Upper lobe of left lung (tissue), 6 donors: ENCODE data around the gene FAF1. TPM values are rescaled to one million over a fixed set of nuclear protein-coding genes. Genes with fewer than 3 reads are reported as not detected.

ENCODE experiments used
- ATAC-seq, 2 donors: fragments of 200-7000 bp; cut with Tn5 transposase; one replicate each; pipeline ENCODE4 v1.9.1; 2022; ENCODE audit warnings: mild to moderate bottlenecking in 2 of 2, moderate library complexity in 2 of 2; ENCODE audit not compliant: low FRiP score in 2 of 2
- DNase-seq, 2 donors: peaks; one replicate each; pipeline ENCODE4 v3.0.0-alpha.2; 2019 to 2020
- H3K27ac ChIP-seq, 4 donors: fragments of 200-600 bp; sonication (generic); one replicate each; pipeline ENCODE4 v1.5.1; 2016 to 2019
- H3K27me3 ChIP-seq, 4 donors: fragments of 200-600 bp; sonication (generic); one replicate each; pipeline ENCODE4 v1.5.1; 2017 to 2019
- H3K36me3 ChIP-seq, 4 donors: fragments of 200-600 bp; sonication (generic); one replicate each; pipeline ENCODE4 v1.5.1; 2016 to 2019
- H3K4me1 ChIP-seq, 4 donors: fragments of 200-600 bp; sonication (generic); one replicate each; pipeline ENCODE4 v1.5.1; 2018 to 2019
- H3K4me3 ChIP-seq, 4 donors: fragments of 200-600 bp; sonication (generic); one replicate each; pipeline ENCODE4 v1.5.1; 2017 to 2019; ENCODE audit warnings: mild to moderate bottlenecking in 2 of 4, moderate library complexity in 1 of 4
- H3K9me3 ChIP-seq, 4 donors: fragments of 200-600 bp; sonication (generic); one replicate each; pipeline ENCODE4 v1.5.1; 2018 to 2019
- EP300 ChIP-seq, 4 donors: sonication (generic); formaldehyde crosslinking; IDR thresholded peaks; one replicate each; pipeline ENCODE4 v1.5.1; 2017; ENCODE audit warnings: antibody characterized with exemption in 4 of 4, control low read depth in 2 of 4
- POLR2A ChIP-seq, 4 donors: fragments of 450-650 bp; IDR thresholded peaks; one replicate each; pipeline ENCODE4 v1.5.1; 2016 to 2017; ENCODE audit warnings: antibody characterized with exemption in 4 of 4, mild to moderate bottlenecking in 2 of 4
- POLR2AphosphoS5 ChIP-seq, 2 donors: sonication (generic); formaldehyde crosslinking; IDR thresholded peaks; one replicate each; pipeline ENCODE4 v1.5.1; 2017; ENCODE audit warnings: antibody characterized with exemption in 2 of 2
- WGBS, 2 donors: methylation state at CpG; one replicate each; pipeline ENCODE4 v1.1.5; 2017 to 2018; 5-methylcytosine and 5-hydroxymethylcytosine counted together
- total RNA-seq, 6 donors: library from RNA; depleted of rRNA in 4 of 6; stranded (reverse); fragments of >200 nt in 4 of 6; gene quantifications; one replicate each; pipeline versions ENCODE4 v1.1.0 to v1.2.1, GENCODE V29; 2016 to 2021
- TF ChIP-seq, protein P1 (sequence below), 6 experiments: fragments of 450-650 bp in 4 of 6; fragments of 200-600 bp in 2 of 6; sonication (generic) in 2 of 6; IDR thresholded peaks; one replicate each; pipeline ENCODE4 v1.5.1; 2016 to 2019; ENCODE audit warnings: antibody characterized with exemption in 6 of 6
- donor health status: DM: no; HTN: no; CAD: no; lungs with moderate emphysema.
- donor health status: DM: no; HTN: yes; CAD: no; lungs with severe emphysema.

Gene FAF1
- total RNA-seq, 6 donors from 2014 or later: 30.2 to 52.3 (median 35.0) TPM

DNA sequence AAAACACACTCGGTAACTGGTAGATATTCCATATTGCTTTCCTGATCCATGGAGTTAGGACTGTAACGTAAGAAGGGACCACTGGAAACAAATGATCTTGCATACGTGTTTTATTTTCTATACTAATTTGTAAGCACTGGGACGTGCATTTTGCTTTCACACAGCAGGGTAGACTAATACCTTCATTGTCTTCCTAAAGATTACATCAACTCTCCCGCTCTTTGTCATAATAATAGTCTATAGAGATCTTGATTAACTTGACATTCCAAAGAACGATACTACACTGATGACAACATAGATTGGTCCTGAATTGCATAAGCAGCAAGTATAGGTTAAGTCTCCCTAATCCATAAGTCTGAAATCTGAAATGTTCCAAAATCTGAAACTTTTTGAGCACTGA lies 166.5 kb downstream of the FAF1 start:
- ATAC-seq (no peak), DNase-seq (no peak)
- H3K36me3 ChIP-seq: no peaks in the 10 kb centered on the region
- H3K27me3 ChIP-seq: no peaks in the 10 kb centered on the region
- peaks cover 0 to 4% (median 0%) of the 10 kb centered on the region in 4 donors for H3K4me1 ChIP-seq
- TF ChIP-seq POLR2A (IDR thresholded peaks at IDR 0.05) (no peak), EP300 (IDR thresholded peaks at IDR 0.05) (no peak), POLR2AphosphoS5 (IDR thresholded peaks at IDR 0.05) (no peak)
- TF ChIP-seq, protein P1, sequence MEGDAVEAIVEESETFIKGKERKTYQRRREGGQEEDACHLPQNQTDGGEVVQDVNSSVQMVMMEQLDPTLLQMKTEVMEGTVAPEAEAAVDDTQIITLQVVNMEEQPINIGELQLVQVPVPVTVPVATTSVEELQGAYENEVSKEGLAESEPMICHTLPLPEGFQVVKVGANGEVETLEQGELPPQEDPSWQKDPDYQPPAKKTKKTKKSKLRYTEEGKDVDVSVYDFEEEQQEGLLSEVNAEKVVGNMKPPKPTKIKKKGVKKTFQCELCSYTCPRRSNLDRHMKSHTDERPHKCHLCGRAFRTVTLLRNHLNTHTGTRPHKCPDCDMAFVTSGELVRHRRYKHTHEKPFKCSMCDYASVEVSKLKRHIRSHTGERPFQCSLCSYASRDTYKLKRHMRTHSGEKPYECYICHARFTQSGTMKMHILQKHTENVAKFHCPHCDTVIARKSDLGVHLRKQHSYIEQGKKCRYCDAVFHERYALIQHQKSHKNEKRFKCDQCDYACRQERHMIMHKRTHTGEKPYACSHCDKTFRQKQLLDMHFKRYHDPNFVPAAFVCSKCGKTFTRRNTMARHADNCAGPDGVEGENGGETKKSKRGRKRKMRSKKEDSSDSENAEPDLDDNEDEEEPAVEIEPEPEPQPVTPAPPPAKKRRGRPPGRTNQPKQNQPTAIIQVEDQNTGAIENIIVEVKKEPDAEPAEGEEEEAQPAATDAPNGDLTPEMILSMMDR (IDR thresholded peaks at IDR 0.05): no peak
- WGBS, 2 donors: 94 to 96% methylated on average over 6 of the region's 6 CpGs
- H3K9me3 ChIP-seq: no peaks in the 10 kb centered on the region
- H3K4me3 ChIP-seq: no peak overlapping the region
- no peak overlapping the region for H3K27ac ChIP-seq

DNA sequence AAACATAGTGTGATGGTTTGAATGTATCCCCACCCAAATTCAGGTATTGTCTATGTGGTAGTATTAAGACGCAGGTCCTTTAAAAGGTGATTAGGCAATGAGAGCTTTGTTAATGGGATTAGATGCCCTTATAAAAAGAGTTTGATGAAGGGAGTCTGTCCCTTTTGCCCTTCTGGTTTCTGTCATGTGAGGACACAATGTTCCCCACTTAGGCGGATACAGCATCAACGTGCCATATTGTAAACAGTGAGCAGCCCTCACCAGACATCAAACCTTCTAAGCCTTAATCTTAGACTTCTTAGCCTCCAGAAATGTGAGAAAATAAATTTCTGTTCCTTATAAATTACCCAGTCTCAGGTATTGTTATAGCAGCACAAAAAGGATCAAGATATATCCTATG lies 172.8 kb downstream of the FAF1 start:
- no peak overlapping the region for H3K27ac ChIP-seq
- no peaks in the 10 kb centered on the region for H3K4me1 ChIP-seq
- WGBS, 2 donors: 84 to 96% methylated on average over 3 of the region's 3 CpGs
- ATAC-seq (no peak), DNase-seq (no peak)
- TF ChIP-seq EP300 (IDR thresholded peaks at IDR 0.05) (no peak), POLR2A (IDR thresholded peaks at IDR 0.05) (no peak), POLR2AphosphoS5 (IDR thresholded peaks at IDR 0.05) (no peak)
- TF ChIP-seq, protein P1 (IDR thresholded peaks at IDR 0.05): no peak
- no peak overlapping the region for H3K4me3 ChIP-seq
- H3K27me3 ChIP-seq: no peaks in the 10 kb centered on the region
- H3K9me3 ChIP-seq: no peaks in the 10 kb centered on the region
- H3K36me3 ChIP-seq: no peaks in the 10 kb centered on the region

DNA sequence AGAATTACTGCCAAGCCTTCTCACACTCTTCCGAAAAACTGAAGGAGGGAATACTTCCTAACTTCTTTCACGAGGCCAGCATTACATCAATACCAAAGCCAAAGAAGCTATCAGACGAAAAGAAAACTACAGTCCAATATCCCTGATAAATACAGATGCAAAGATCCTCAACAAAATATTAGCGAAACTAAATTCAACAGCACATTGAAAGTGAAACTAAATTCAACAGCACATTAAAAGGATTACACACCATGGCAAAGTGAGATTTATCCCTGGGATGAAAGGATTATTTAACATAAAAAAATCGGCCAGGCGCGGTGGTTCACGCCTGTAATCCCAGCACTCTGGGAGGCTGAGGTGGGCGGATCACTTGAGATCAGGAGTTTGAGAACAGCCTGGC lies 176.8 kb downstream of the FAF1 start:
- TF ChIP-seq POLR2AphosphoS5 (IDR thresholded peaks at IDR 0.05) (no peak), POLR2A (IDR thresholded peaks at IDR 0.05) (no peak), EP300 (IDR thresholded peaks at IDR 0.05) (no peak)
- TF ChIP-seq, protein P1 (IDR thresholded peaks at IDR 0.05): no peak
- no peak for DNase-seq
- H3K27ac ChIP-seq: no peak overlapping the region
- H3K9me3 ChIP-seq: no peaks in the 10 kb centered on the region
- H3K4me3 ChIP-seq: no peak overlapping the region
- H3K4me1 ChIP-seq: no peaks in the 10 kb centered on the region
- no peak for ATAC-seq
- H3K27me3 ChIP-seq: no peaks in the 10 kb centered on the region
- H3K36me3 ChIP-seq: peaks cover 0 to 11% (median 0%) of the 10 kb centered on the region in 4 donors
- 91 to 94% methylated on average over 9 of the region's 9 CpGs for WGBS, 2 donors

DNA sequence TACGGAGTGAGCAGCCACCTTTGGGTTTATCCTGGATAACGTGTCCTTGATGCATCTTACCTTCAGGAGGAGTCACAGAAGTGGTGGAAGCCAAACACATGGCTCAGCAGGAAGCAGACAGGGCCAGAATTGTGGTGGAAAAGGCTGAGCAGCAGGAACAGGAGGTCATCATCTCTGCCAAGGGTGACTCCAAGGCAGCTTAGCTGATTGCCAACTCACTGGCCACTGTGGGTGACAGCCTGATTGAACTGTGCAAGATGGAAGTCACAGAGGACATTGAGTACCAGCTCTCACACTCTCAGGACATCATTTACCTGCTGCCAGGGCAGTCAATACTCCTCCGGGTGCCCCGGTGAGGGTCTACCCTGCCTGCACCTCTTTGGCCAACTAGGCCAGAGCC lies 179.3 kb downstream of the FAF1 start:
- peak in 1 of 2 donors; percentile 26 for ATAC-seq
- TF ChIP-seq, protein P1 (IDR thresholded peaks at IDR 0.05): no peak
- TF ChIP-seq POLR2A (IDR thresholded peaks at IDR 0.05) (no peak), EP300 (IDR thresholded peaks at IDR 0.05) (no peak), POLR2AphosphoS5 (IDR thresholded peaks at IDR 0.05) (no peak)

DNA sequence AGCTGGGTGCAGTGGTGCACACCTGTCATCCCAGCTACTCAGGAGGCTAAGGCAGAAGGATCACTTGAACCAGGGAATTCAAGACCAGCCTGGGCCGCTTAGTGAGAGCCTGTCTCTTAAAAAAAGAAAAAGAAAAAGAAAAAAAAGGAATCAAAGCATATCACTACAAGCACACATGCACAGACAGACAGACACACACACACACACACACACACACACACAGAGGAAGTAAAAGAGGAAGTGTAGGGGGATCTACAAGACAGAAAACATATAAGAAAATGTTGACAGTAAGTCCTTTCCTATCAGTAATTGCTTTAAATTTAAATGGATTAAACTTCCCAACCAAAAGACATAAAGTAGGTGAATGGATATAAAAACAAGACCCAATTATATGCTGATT lies 180.3 kb downstream of the FAF1 start:
- no peak for DNase-seq
- Histone ChIP-seq H3K27ac (no peak overlapping the region), H3K27me3 (no peaks in the 10 kb centered on the region), H3K9me3 (no peaks in the 10 kb centered on the region), H3K36me3 (peaks cover 0 to 11% (median 0%) of the 10 kb centered on the region in 4 donors), H3K4me1 (no peaks in the 10 kb centered on the region), H3K4me3 (no peak overlapping the region)
- 87 to 97% methylated on average over 1 of the region's 1 CpG for WGBS, 2 donors
- TF ChIP-seq EP300 (IDR thresholded peaks at IDR 0.05) (no peak), POLR2A (IDR thresholded peaks at IDR 0.05) (no peak), POLR2AphosphoS5 (IDR thresholded peaks at IDR 0.05) (no peak)
- TF ChIP-seq, protein P1 (IDR thresholded peaks at IDR 0.05): no peak
- ATAC-seq: no peak

More for the DNA sequence above, 179.3 kb downstream of the FAF1 start:
- Histone ChIP-seq H3K36me3 (peaks cover 0 to 11% (median 0%) of the 10 kb centered on the region in 4 donors), H3K9me3 (no peaks in the 10 kb centered on the region), H3K4me1 (no peaks in the 10 kb centered on the region), H3K27me3 (no peaks in the 10 kb centered on the region), H3K27ac (no peak overlapping the region), H3K4me3 (no peak overlapping the region)
- 92 to 95% methylated on average over 4 of the region's 4 CpGs for WGBS, 2 donors
- no peak for DNase-seq
